ENCODE results near the gene HINFP.

DNA sequence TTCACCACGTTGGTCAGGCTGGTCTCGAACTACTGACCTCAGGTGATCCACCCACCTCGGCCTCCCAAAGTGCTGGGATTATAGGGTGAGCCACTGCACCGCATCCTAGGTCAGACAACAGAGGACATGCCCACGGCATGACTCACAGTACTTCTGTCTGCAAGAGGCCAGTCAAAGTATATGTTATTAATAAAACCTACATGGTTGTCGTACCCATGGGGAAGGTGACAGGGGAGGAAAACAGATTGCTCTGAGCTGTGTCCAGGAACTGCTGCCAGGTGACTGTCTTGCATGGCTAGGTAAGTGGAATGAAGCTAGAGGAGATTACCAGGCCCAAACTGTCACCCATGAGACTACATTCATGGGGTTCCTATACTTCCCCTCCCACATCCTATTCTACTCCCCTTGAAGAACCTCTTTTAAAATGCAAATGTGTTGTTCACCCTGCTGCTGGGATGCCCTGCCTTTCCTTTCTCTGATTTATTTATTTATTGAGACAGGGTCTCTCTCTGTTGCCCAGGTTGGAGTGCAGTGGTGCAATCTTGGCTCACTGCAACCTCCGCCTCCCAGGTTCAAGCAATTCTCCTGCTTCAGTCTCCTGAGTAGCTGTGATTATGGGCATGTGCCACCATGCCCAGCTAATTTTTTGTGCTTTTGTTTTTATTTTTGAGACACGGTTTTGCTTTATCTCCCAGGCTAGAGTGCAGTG is 45.1 kb downstream of the HINFP start:
- TF ChIP-seq, protein P1, sequence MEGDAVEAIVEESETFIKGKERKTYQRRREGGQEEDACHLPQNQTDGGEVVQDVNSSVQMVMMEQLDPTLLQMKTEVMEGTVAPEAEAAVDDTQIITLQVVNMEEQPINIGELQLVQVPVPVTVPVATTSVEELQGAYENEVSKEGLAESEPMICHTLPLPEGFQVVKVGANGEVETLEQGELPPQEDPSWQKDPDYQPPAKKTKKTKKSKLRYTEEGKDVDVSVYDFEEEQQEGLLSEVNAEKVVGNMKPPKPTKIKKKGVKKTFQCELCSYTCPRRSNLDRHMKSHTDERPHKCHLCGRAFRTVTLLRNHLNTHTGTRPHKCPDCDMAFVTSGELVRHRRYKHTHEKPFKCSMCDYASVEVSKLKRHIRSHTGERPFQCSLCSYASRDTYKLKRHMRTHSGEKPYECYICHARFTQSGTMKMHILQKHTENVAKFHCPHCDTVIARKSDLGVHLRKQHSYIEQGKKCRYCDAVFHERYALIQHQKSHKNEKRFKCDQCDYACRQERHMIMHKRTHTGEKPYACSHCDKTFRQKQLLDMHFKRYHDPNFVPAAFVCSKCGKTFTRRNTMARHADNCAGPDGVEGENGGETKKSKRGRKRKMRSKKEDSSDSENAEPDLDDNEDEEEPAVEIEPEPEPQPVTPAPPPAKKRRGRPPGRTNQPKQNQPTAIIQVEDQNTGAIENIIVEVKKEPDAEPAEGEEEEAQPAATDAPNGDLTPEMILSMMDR (IDR thresholded peaks at IDR 0.05; ENCODE audit: insufficient read depth, low read length): no peak
- TF ChIP-seq POLR2AphosphoS5 (IDR thresholded peaks at IDR 0.05; ENCODE audit: low read depth): no peak
- TF ChIP-seq, protein P2, sequence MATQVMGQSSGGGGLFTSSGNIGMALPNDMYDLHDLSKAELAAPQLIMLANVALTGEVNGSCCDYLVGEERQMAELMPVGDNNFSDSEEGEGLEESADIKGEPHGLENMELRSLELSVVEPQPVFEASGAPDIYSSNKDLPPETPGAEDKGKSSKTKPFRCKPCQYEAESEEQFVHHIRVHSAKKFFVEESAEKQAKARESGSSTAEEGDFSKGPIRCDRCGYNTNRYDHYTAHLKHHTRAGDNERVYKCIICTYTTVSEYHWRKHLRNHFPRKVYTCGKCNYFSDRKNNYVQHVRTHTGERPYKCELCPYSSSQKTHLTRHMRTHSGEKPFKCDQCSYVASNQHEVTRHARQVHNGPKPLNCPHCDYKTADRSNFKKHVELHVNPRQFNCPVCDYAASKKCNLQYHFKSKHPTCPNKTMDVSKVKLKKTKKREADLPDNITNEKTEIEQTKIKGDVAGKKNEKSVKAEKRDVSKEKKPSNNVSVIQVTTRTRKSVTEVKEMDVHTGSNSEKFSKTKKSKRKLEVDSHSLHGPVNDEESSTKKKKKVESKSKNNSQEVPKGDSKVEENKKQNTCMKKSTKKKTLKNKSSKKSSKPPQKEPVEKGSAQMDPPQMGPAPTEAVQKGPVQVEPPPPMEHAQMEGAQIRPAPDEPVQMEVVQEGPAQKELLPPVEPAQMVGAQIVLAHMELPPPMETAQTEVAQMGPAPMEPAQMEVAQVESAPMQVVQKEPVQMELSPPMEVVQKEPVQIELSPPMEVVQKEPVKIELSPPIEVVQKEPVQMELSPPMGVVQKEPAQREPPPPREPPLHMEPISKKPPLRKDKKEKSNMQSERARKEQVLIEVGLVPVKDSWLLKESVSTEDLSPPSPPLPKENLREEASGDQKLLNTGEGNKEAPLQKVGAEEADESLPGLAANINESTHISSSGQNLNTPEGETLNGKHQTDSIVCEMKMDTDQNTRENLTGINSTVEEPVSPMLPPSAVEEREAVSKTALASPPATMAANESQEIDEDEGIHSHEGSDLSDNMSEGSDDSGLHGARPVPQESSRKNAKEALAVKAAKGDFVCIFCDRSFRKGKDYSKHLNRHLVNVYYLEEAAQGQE (IDR thresholded peaks at IDR 0.05; ENCODE audit: insufficient replicate concordance, low read depth): no peak

All from HL-60 (cell line).